Stimulated activated CD8-positive, alpha-beta memory T cell treated with anti-CD3 and anti-CD28 coated beads, Interleukin-7, amount 100 ng/mL, for 24 hours (primary cell): ENCODE data around the gene APC2.
"Not testable (repeated sequence)": the region's sequence is repeated elsewhere in the genome, so short reads cannot be mapped to it uniquely, and the experiment has no call there.

Experiments
- DNase-seq: peaks from one replicate; pipeline ENCODE4 v3.0.0-alpha.2; 2020; ENCODE audit warnings: low read depth

APC2 gene

GRCh38 chr19:1466018-1466460 is 16.1 kb downstream of the APC2 start:
- no peak for DNase-seq

GRCh38 chr19:1466461-1467214 is 16.7 kb downstream of the APC2 start:
- DNase-seq = no peak

DNA sequence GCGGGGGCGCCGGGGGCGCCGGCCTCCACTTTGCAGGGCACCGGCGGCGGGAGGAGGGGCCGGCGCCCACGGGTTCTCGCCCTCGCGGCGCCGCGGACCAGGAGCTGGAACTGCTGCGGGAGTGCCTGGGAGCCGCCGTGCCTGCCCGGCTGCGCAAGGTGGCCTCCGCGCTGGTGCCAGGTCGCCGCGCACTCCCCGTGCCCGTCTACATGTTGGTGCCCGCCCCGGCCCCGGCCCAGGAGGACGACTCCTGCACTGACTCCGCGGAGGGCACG is 17.2 kb downstream of the APC2 start:
- no peak for DNase-seq

DNA sequence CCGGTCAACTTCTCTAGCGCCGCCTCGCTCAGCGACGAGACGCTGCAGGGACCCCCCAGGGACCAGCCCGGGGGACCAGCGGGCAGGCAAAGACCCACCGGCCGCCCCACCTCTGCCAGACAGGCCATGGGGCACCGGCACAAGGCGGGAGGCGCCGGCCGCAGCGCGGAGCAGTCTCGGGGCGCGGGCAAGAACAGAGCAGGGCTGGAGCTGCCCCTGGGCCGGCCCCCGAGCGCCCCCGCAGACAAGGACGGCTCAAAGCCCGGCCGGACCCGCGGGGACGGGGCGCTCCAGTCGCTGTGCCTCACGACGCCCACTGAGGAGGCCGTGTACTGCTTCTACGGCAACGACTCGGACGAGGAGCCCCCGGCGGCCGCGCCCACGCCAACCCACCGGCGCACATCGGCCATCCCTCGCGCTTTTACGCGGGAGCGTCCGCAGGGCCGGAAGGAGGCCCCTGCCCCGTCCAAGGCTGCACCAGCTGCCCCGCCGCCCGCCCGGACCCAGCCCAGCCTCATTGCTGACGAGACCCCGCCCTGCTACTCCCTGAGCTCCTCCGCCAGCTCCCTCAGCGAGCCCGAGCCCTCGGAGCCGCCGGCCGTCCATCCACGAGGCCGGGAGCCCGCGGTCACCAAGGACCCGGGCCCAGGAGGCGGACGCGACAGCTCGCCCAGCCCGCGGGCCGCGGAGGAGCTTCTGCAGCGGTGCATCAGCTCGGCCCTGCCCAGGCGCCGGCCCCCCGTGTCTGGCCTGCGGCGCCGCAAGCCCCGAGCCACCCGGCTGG is 17.8 kb downstream of the APC2 start:
- DNase-seq = no peak

- DNase-seq = no peak
Observed at GRCh38 chr19:1468274-1468820, 18.4 kb downstream of the APC2 start.

DNA sequence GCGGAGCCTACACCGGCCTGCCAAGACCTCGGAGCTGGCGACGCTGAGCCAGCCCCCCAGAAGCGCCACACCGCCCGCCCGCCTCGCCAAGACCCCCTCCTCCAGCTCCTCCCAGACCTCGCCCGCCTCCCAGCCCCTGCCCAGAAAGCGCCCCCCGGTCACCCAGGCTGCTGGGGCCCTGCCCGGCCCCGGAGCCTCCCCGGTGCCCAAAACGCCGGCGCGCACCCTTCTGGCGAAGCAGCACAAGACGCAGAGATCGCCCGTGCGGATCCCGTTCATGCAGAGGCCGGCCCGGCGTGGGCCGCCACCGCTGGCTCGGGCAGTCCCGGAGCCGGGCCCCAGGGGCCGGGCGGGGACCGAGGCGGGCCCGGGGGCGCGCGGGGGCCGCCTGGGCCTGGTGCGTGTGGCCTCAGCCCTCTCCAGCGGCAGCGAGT is 18.9 kb downstream of the APC2 start:
- DNase-seq = no peak

DNA sequence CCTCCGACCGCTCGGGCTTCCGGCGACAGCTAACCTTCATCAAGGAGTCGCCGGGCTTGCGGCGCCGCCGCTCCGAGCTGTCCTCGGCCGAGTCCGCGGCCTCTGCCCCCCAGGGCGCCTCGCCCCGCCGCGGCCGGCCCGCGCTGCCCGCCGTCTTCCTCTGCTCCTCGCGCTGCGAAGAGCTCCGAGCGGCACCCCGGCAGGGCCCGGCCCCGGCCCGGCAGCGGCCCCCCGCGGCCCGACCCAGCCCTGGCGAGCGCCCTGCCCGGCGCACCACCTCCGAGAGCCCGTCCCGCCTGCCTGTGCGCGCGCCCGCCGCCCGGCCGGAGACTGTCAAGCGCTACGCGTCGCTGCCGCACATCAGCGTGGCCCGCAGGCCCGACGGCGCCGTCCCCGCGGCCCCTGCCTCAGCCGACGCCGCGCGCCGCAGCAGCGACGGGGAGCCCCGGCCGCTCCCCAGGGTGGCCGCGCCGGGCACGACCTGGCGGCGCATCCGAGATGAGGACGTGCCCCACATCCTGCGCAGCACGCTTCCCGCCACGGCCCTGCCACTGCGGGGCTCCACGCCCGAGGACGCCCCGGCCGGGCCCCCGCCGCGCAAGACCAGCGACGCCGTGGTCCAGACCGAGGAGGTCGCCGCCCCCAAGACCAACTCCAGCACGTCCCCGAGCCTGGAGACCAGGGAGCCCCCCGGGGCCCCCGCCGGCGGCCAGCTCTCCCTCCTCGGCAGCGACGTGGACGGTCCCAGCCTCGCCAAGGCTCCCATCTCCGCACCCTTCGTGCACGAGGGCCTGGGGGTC is 19.5 kb downstream of the APC2 start:
- DNase-seq = no peak

DNA sequence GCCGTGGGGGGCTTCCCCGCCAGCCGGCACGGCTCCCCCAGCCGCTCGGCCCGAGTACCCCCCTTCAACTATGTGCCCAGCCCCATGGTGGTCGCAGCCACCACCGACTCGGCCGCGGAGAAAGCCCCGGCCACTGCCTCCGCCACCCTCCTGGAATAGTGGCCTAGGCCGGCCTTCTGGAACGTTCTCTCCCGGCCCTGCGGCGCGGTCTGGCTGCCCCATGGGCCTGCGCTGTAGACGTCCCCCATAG is 20.1 kb downstream of the APC2 start:
- DNase-seq = no peak

- DNase-seq = peak; percentile 53
Observed at GRCh38 chr19:1470305-1471009, 20.5 kb downstream of the APC2 start.

GRCh38 chr19:1471010-1471514 is 21.1 kb downstream of the APC2 start:
- DNase-seq = no peak

DNA sequence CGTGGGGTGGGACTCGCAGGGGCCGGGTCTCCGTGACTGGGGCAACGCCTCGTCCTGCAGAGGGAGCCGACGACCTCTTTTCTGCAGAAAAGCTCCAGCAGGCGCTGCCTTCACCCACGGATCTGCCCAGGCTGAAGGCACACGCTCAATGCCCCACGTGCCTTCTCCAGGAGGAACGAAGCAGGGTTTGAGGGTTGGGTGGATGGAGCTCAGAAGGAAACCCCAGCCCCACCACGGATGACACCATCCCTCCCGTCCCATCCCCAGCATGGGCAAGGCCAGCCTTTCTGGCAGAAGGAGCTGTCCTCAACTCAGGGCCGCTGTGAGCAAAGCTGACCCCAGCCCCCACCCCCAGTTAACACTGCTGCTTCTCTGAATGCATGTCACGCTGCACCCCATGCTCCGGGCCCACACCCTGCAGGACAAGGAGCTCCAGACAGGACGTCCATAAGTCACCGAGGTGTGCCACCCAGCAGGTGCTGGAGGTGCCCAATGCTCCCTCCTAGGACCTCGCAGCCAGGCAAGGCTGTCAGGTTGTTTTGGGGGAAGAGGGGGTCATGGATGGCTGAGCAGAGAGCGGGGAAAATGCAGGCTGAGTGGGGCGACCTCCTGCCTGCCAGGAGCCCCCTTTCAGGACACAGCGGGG is 21.7 kb downstream of the APC2 start:
- no peak for DNase-seq

- DNase-seq = no peak
Observed at GRCh38 chr19:1472231-1473084, 22.5 kb downstream of the APC2 start.

DNA sequence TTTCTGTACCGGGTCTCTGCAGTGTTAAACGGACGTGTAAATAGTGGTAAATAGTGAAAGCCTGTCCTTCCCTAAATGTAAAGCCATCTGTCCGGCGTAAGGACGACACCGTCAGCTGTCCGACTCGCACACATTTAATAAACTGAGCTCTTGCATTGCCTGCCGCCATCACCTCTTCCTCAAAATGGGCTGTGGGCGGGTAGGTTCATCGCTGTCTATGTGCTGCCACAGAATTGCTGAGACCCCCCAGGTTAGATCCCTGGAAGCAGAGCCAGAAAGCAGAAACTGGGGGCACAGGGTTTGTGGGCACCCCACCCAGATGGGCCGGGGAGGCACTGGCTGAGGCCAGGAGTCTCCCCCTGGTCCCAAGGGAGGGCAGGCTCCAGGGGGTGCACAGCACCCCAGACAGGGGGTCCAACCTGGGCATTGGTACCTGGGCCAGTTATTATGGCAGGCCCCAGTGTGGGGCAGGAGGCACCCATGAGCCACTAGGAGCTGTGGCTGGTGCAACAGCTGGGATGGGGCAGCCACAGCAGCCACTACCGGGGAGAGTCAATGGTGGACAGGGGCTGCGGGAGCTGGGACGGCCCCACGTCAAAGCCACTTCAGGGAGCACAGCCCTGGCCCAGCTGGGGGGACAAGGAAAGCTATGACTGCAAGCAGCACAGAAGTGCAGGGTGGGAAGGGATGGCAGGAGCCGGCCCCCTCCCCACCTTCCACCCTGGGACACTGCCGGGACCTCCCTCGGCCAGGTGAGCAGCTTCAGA is 23.3 kb downstream of the APC2 start:
- no peak for DNase-seq

DNA sequence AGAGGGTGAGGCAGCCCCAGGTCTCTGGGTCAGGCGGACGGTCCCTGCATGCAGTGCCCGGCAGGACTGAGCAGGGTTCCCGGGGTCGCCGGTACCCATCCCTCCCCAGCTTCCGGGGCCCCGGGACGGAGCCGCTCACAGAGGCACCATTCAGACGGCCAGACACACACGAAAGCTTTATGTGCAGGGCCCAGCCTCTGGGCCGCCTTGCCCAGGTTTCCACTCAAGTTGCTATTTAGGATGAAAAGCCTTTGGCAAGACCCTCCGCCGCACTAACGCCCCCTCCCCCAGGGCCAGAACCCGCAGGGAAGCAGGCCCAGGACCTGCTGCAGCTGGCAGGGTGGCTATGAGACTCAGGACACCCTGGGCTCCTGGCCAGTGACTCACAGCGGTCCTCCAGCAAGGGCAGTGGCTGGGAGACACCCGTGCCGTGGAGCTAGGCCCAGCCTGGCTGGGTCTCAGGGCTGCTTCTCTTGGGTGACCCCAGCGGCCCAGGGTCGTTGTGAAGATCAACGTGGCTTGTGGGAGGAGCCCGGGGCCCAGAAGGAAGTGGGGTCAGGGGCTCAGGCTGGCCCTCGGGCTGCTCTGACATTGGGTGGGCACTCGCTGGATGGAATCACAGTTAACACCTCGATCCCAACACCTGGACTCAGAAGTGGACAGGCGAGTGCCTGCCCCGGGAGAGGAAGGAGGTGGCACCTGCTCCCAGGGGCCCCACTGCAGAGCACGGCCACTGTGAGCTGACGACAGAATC is 24.3 kb downstream of the APC2 start:
- DNase-seq = no peak

DNA sequence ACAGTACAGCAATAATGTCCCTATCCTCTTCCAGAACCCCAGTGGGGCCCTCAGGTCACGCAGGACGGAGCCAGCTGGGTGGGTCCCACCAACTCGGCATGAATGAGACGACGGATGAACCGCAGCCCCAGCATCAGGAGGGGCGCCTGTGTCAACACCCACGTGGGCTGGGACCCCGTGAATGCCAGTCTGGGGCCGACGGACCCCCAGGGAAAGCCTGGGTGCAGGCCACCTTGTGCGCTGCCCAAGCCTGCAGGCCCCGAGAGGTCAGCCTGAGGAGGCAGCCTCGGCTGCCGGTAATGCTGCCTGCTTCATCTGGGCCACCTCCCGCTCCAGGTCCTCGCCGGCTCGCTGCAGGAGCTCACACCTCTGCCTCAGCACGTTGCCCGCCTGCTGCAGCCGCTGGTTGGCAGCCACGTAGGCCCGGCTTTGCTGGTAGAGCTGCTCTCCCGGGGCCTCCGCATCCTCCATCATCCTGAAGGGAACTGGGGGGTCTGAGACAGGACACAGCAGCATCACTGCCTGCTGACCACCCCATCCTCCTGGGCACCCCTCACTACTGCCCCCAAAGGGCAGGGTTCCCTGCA is 24.9 kb downstream of the APC2 start:
- DNase-seq = no peak

- no peak for DNase-seq
Observed at GRCh38 chr19:1475751-1476437, 26.0 kb downstream of the APC2 start.

DNA sequence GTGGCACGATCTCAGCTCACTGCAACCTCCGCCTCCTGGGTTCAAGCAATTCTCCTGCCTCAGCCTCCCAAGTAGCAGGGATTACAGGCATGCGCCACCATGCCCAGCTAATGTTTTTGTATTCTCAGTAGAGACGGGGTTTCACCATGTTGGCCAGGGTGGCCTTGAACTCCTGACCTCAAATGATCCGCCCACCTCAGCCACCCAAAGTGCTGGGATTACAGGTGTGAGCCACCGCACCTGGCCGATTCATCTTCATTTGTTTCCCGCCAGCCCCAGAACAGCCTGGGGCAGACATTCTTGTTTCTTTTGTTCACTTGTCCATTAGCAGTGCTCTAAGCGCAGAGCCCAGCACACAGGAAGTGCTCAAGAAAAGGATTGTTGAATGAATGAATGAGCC is 27.1 kb downstream of the APC2 start:
- not testable (repeated sequence) for DNase-seq
